ENCODE data around the gene PLTP.

Gene PLTP

DNA sequence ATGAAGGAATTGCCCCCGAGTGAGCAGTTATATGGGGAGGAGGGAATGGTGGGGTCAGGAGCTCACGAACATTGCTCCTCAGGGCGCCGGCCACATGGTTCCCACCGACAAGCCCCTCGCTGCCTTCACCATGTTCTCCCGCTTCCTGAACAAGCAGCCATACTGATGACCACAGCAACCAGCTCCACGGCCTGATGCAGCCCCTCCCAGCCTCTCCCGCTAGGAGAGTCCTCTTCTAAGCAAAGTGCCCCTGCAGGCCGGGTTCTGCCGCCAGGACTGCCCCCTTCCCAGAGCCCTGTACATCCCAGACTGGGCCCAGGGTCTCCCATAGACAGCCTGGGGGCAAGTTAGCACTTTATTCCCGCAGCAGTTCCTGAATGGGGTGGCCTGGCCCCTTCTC lies 13.7 kb downstream of the PLTP start:
- no peak for DNase-seq (ENCODE audit: low read depth)

DNA sequence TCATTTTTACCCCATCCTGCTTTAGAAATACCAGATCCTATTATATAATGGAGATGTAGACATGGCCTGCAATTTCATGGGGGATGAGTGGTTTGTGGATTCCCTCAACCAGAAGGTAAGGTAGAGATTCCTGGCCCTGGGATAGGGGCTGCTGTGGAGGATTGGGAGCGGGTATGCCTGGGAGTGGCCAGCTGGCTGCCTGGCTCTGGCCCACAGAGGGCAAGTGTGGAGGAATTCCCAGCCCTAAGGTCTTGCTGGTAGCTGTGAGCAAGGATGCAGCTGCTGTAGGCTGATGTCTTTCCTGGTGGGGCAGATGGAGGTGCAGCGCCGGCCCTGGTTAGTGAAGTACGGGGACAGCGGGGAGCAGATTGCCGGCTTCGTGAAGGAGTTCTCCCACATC lies 14.3 kb downstream of the PLTP start:
- no peak for DNase-seq (ENCODE audit: low read depth)

GRCh38 chr20:45897289-45897688 lies 14.7 kb downstream of the PLTP start:
- no peak for DNase-seq (ENCODE audit: low read depth)

GRCh38 chr20:45896641-45897161 lies 15.3 kb downstream of the PLTP start:
- DNase-seq (ENCODE audit: low read depth), result no peak

GRCh38 chr20:45894797-45895196 lies 17.2 kb downstream of the PLTP start:
- no peak for DNase-seq (ENCODE audit: low read depth)

DNA sequence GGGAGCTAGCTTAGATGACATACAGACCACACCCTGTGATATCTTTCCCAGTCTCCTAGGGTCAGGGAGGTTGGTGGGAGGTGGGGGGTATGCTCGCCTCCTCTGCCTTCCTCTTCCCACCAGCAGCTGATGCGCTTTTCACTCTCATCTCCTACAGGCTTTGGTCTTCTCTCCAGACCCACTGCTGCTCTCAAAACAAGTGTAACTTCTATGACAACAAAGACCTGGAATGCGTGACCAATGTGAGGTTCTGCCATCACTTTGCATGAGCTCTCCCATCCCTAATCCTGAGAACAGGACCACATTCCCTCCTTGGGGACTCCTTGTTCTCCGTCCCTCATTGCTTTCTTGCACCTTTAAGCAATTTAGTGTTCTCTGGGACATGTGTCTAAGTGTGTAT lies 18.1 kb downstream of the PLTP start:
- no peak for DNase-seq (ENCODE audit: low read depth)

GRCh38 chr20:45892828-45893500 lies 19.0 kb downstream of the PLTP start:
- DNase-seq (ENCODE audit: low read depth), result no peak

GRCh38 chr20:45892049-45892825 lies 19.7 kb downstream of the PLTP start:
- no peak for DNase-seq (ENCODE audit: low read depth)

GRCh38 chr20:45890985-45891983 lies 20.7 kb downstream of the PLTP start, which contains the start of the genes CTSA and NEURL2:
Gene CTSA, plus strand, starts transcription at chr20:45891335. Its CDS starts 234 bp downstream, at chr20:45891569.
Gene NEURL2, minus strand, starts transcription at chr20:45891208. Its CDS starts 217 bp downstream, at chr20:45890991.
- DNase-seq (ENCODE audit: low read depth), result peak; percentile 73

- DNase-seq (ENCODE audit: low read depth), result peak; percentile 19
These were observed 21.6 kb downstream of the PLTP start for GRCh38 chr20:45890077-45890984.

DNA sequence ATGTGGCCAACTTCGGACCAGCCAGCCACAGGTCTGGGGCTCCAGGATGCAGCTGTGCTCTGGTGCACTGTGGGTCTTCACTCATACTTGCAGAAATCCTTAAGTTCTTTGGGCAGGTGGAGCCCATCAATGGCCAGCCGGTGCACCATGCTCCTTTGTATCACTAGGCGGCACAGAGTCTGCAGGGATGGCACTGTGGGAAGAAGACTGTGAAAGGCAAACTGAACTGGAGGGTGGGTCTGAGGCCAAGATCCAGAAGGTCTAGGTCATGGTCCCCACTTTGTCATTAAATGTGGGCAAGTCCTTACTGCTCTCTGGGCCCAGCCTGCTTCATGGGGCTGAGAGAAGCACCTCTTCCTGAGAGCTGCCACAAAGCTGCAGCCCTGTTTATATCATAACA lies 23.3 kb downstream of the PLTP start:
- no peak for DNase-seq (ENCODE audit: low read depth)

DNA sequence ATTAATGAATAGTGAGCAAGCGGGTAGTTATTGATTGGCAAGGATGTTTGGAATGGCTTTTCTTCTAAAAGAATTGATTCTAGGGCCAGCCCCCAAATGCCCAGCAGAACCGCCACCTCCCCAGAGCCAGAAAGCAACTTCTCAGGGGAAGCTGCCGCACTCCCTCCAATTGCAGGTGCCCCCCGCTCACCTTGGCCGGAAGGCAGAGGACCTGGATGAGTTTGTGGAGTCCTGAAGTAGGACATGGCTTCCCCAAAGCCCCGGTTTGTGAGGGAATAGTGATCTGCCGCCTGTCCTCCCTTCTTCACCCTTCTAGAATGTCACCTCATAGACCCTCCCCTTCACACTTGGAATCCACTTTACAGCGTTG lies 24.6 kb downstream of the PLTP start, which contains the start of gene SPATA25:
Gene SPATA25 (minus strand): TSS at position 277 of the 370 bp plus-strand sequence. CDS start 32 bp downstream, at position 245.
- DNase-seq (ENCODE audit: low read depth), result no peak

- DNase-seq (ENCODE audit: low read depth), result no peak
These were observed 25.2 kb downstream of the PLTP start for GRCh38 chr20:45886590-45887345.

- DNase-seq (ENCODE audit: low read depth), result no peak
These were observed 28.9 kb downstream of the PLTP start for GRCh38 chr20:45883100-45883469.

DNA sequence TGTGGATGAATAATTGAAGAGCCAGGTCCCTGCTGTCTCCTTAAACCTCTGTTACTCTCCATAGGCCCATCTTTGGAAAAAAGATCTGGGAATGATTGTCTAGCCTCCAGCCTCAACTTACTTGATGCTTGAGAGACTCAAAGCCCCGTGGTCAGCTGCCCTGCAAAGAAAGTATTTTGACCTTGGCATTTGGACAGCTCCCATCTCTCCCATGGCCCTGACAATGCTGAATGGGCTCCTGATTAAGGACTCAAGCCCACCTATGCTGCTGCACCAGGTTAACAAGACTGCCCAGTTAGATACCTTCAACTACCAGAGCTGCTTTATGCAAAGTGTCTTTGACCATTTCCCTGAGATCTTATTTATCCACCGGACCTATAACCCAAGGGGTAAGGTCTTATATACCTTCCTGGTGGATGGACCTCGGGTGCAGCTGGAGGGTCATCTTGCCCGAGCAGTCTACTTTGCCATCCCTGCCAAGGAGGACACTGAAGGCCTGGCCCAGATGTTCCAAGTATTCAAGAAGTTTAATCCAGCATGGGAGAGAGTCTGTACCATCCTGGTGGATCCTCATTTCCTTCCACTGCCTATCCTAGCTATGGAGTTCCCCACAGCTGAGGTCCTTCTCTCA lies 29.4 kb downstream of the PLTP start:
- no peak for DNase-seq (ENCODE audit: low read depth)

GRCh38 chr20:45880988-45881788 lies 30.8 kb downstream of the PLTP start, which contains the start of gene ZSWIM1:
Gene ZSWIM1, plus strand, starts transcription at chr20:45881227. Its CDS starts 1,366 bp downstream, at chr20:45882593.
- DNase-seq (ENCODE audit: low read depth), result peak; percentile 93

DNA sequence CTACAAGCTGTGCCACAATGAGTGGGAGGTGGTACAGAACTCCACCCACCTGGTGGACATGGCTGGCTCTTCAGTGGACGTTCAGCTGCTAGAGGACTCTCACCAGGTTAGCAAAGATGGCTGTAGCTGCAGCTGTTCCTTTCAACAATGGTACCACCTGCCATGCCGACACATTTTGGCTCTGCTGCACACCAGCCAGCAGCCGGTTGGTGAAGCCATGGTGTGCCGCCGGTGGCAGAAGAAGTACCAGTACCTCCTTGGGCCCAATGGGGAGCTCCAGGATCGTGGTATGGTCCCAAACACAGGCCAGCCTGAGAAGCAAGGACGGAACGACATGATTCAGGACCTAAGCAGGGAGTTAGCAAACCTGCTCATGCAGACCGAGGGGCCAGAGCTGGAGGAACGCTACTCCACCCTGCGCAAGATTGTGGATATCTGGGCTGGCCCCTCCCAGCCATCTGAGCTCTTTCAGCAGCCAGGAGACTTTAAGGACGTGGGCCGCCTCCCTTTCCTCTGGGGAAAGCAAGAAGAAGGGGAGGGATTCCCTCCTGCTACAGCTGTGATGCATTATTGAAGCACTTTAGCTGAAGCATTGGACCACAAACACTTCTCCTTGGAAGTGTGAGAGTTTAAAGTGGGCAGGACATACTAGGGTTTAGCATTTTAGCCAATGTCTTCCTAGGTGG lies 33.7 kb downstream of the PLTP start:
- DNase-seq (ENCODE audit: low read depth), result no peak

GRCh38 chr20:45874576-45874975 lies 37.4 kb downstream of the PLTP start:
- DNase-seq (ENCODE audit: low read depth), result no peak
